HG03378 (cell line): ENCODE results near the gene ERBB2.
"Not testable (repeated sequence)": the region's sequence is repeated elsewhere in the genome, so short reads cannot be mapped to it uniquely, and the experiment has no call there.

ENCODE experiments used
- ATAC-seq: cut with Tn5 transposase; IDR thresholded peaks from one replicate; pipeline ENCODE4 v1.9.1; 2021; ENCODE audit warnings: mild to moderate bottlenecking, moderate library complexity; ENCODE audit not compliant: unreplicated experiment

Gene ERBB2

DNA sequence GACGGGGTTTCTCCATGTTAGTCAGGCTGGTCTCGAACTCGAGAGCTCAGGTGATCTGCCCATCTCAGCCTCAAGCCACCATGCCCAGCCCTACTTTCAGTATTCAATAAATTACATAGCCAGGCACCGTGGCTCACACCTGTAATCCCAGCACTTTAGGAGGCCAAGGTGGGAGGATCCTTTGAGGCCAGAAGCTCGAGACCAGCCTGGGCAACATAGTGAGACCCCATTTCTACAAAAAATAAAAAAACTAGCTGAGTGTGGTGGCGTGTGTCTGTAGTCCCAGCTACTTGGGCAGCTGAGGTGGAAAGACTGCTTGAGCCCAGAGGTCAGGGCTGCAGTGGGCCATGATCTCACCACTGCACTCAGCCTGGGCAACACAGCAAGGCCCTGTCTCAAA, 22.2 kb downstream of the ERBB2 start:
- ATAC-seq = no peak

DNA sequence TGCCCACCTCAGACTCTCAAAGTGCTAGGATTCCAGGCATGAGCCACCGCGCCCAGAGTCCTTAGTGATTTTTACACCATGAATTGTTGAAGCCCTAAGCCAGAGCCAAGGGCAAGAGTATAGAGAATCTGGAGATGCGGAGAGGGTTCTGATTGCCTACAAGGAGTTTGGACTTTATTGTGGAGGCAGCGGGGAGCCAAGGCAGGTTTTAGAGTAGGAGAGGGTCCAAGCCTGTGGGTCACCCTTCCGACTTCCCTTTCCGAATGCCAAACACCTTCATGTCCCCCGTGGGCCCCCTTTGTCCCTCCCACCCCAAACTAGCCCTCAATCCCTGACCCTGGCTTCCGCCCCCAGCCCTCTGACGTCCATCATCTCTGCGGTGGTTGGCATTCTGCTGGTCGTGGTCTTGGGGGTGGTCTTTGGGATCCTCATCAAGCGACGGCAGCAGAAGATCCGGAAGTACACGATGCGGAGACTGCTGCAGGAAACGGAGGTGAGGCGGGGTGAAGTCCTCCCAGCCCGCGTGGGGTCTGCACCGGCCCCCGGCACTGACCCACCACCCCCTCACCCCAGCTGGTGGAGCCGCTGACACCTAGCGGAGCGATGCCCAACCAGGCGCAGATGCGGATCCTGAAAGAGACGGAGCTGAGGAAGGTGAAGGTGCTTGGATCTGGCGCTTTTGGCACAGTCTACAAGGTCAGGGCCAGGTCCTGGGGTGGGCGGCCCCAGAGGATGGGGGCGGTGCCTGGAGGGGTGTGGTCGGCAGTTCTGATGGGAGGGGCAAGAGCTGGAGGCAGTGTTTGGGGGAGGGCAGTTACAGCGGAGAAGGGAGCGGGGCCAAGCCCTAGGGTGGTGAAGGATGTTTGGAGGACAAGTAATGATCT, 23.3 kb downstream of the ERBB2 start:
- ATAC-seq = no peak

- no peak for ATAC-seq
Measured at GRCh38 chr17:39724731-39725130, 24.9 kb downstream of the ERBB2 start.

GRCh38 chr17:39725923-39726322, 26.1 kb downstream of the ERBB2 start:
- ATAC-seq = not testable (repeated sequence)

- ATAC-seq = no peak
Measured at GRCh38 chr17:39726617-39727016, 26.8 kb downstream of the ERBB2 start.

DNA sequence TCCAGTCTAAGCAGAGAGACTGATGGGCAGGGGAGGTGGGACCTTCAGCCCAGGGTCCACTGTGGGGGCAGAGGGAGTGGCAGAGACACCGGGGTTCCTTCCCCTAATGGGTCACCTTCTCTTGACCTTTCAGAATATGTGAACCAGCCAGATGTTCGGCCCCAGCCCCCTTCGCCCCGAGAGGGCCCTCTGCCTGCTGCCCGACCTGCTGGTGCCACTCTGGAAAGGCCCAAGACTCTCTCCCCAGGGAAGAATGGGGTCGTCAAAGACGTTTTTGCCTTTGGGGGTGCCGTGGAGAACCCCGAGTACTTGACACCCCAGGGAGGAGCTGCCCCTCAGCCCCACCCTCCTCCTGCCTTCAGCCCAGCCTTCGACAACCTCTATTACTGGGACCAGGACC, 27.7 kb downstream of the ERBB2 start:
- no peak for ATAC-seq

GRCh38 chr17:39729280-39729851, 29.5 kb downstream of the ERBB2 start:
- ATAC-seq = no peak

GRCh38 chr17:39730095-39730921, 30.4 kb downstream of the ERBB2 start, which contains the start of gene MIEN1:
TSS of gene MIEN1 (minus strand) at chr17:39730532. CDS start at chr17:39730495, 37 bp downstream.
- peak; percentile 57 for ATAC-seq

DNA sequence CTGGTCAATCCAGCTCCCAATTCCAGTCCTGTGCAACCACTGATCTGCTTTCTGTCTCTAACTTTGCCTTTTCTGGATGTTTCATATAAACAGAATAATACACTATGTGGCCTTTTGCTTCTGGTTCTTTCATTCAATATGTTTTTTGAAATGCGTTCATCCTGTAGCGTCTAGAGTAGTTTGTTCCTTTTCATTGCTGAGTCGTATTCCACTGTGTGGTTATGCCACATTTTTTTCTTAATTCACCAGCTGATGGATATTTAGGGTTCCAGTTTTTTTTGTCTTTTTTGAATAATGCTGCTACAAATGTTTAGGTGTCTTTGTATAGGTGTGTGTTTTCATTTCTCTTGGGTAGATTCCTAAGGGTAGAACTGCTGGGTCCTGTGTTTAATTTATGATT, 32.7 kb downstream of the ERBB2 start:
- no peak for ATAC-seq

- ATAC-seq = no peak
Measured at GRCh38 chr17:39735882-39736281, 36.0 kb downstream of the ERBB2 start.

DNA sequence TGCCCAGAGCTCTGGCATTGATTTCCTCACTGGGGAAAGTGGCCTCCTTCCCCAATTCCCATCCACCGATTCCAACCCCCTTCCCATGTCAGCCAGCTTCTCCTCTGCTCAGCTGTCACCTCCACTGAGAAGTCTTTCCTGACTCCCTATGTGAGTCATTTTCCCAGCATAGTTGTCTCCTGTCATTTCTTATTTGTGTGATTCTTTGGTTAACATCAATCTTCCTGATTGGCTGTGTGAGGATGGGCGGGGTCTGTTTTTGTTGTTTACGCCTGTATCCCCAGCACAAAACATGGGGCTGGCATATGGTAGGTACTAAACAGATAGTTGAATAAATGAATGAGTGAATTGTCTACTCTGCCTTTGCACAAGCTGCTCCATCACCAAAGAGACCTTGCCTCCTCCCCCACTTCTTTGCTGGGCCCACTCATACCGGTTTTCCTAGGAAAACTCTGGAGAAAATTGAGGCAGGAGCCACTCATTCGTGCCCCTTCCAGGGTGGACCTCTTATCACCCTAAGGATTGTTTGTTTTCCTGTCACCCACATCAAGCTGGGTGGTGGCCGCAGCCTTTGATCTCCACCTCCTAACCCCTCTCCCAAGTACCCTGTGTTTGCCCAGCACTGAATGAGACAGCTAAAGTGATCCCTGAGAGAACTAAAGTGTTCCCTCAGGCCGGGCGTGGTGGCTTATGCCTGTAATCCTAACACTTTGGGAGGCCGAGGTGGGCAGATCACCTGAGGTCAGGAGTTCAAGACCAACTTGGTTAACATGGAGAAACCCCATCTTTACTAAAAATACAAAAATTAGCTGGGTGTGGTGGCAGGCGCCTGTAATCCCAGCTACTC, 36.7 kb downstream of the ERBB2 start:
- ATAC-seq = no peak

DNA sequence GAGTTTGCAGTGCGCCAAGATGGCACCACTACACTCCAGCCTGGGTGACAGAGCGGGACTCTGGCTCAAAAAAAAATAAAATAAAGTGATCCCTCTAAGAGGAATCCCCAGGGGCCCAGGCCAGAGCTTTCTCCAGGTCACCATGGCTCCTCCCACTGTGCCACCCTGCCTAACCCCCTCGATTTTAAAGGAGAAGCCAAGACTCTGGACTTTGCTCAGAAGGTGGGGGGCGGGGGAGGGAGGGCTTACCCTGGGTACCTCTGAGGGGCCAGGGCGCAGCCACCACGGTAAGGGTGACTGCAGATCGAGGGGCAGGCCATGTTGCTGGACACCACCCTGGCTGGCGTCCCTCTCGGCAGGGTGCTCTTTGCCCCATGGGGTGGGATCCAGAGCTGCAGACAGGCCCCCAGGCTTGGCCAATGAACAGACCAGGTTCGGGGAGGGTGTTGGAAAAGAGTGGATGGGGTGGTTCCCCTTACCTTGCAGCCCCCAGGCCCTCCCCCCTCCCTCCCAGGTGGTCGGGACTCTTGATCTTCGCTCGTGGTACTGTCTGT, 37.4 kb downstream of the ERBB2 start:
- no peak for ATAC-seq

- no peak for ATAC-seq
Measured at GRCh38 chr17:39737760-39738567, 38.1 kb downstream of the ERBB2 start, which contains the start of gene GRB7. TSS of gene GRB7 (plus strand) at chr17:39737938. CDS start at chr17:39742302, 4,364 bp downstream.

DNA sequence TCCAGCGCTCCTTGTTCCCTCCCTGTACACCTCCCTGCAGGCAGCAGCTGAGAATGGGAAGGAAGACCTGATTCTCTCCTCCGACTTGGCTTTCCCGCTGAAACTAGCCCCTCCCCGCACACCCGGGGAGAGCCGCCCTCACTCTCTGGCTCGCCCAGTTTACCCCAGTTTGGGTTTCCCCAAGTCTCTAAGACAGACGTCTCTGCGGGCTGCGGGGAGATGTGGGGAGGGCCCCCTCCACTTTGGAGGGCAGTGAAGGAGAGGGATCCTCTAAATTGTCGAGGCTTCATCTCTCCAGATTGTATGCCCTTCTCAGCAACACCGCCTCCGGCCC, 38.7 kb downstream of the ERBB2 start:
- ATAC-seq = no peak

- no peak for ATAC-seq
Measured at GRCh38 chr17:39738983-39739884, 39.4 kb downstream of the ERBB2 start.

DNA sequence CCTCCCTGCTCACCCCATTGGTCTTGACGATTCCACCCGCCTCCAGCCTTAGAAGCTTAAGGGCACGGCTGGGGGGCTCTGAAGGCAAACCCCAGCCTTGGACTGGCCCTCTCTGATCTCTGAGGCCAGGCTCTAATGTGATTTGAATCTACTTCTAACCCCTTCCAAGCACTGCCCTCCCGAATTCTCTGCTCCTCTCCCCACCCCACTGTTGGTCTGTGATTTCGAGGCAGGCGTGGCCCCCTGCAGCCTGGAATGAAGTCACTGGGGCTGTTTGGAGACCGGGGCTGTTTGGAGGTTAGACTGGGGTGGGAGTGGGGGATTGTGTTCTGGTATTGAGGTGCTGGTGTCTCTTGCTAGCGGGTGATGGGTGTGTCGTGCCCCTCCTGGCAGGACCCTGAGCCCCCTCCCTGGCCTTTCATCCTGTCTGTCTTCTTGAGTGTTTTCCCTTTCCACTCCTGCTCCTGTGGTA, 40.1 kb downstream of the ERBB2 start:
- no peak for ATAC-seq

GRCh38 chr17:39740357-39741111, 40.7 kb downstream of the ERBB2 start:
- ATAC-seq = no peak
